Inflammatory macrophage treated with lipopolysaccharide for 4 hours (primary cell): ENCODE data around the gene SMTNL1.

Experiments used
- DNase-seq: peaks from one replicate; pipeline ENCODE4 v3.0.0-alpha.2; 2020

Gene SMTNL1, protein sequence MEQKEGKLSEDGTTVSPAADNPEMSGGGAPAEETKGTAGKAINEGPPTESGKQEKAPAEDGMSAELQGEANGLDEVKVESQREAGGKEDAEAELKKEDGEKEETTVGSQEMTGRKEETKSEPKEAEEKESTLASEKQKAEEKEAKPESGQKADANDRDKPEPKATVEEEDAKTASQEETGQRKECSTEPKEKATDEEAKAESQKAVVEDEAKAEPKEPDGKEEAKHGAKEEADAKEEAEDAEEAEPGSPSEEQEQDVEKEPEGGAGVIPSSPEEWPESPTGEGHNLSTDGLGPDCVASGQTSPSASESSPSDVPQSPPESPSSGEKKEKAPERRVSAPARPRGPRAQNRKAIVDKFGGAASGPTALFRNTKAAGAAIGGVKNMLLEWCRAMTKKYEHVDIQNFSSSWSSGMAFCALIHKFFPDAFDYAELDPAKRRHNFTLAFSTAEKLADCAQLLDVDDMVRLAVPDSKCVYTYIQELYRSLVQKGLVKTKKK

DNA sequence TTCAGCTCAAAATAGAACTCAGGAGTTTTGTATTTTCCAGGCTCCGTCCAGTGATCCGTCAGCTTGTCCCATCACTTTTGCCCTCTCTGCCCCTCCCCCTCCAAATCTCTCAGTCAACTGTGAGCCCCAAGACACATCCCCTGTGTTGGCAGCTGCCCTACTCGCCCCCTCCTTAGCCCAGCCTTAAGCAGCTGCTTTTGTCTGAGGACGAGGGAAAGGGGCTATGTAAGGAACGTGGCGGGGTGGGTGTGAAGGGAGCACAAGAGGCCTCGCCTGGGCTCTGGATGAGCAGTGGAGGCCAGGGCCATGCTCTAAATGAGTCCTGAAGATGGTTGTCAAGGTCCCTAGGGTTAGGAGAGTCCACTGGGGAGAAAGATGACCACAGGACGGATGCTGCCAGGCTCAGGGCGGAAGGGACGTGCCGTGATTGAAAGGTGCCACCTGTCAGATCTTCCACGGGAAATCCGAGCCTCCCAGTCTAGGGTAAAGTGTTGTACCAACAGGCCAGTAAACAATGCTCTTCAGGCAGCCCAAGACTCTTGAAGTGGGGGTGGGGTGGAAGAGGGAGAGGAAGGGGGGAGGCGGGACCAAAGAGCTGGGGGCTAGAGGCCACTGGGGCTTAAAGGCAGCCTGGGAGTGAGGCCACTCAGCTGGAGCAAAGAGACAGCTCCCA lies at the start of gene SMTNL1:
TSS of gene SMTNL1 (plus strand) at position 649 of the 673 bp plus-strand sequence. CDS start 5,048 bp downstream, outside the sequence.
- no peak for DNase-seq

DNA sequence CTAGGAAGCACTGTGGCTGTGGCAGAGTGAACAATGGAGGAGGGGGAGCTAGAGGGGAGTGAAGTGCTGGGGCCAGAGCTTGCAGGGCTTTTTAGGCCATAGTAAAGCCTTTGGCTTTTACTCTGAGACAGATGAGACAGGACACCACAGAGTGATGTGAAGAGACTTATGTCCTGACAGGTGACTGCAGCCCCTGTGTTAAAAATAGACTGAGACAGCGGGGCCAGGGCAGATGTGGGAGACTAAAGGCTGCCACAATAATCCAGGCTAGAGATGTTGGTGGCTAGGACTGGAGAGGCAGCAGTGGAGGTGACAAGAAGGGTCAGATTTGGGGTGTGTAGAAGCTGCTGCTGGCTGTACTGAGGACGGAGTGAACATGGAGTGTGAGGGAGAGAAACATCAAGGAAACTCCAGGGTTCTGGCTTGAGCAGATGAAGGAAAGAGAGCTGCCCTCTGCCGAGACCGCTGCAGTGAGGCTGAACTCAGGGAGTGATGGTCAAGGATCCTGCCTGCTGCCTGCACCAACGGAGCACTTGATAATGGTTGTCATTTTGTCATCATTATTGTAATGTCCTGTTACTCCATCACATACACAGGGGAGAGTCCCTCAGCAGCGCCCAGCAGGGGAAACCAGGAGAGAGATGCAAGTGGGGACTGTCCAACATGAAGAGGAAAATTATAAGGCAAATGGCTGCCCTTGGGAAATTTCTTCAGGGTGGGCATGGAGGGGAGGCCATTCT lies 49.3 kb upstream of the SMTNL1 start:
- DNase-seq: peak; percentile 30

DNA sequence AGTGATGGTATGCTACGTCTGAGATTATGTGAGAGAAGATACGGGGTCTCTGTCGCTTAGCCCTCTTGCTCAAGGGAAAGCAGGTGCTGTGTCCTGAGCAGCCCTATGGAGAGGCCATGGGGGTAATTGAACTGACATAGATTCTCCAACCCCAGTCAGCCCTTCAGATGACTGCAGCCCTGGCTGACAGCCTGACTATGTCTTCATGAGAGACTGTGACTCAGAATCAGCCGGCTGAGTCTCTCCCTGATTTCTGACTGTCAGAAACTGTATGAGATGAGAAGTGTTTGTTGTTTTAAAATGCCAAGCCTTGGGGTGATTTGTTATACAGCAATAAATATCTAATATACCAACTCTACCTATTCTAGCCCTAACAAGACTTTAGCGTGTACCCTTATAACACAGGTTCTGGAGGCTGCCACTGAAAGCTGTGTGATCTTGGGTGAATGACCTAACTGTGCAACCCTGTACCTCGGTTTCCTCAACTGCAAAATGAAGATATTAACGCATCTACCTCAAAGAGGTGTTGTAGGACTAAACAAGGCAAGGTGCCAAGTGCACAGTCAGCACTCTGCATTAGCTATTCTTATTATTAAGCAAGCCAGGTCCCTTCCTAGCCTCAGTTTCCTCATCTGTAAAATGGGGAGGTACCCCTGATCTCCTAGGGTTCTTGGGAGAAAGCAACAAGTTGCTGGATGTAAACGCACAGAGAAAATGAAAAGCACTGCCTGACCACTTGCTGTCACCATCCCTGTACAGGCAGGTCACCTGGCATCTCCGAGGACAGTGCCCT lies 46.7 kb upstream of the SMTNL1 start:
- peak; percentile 79 for DNase-seq

DNA sequence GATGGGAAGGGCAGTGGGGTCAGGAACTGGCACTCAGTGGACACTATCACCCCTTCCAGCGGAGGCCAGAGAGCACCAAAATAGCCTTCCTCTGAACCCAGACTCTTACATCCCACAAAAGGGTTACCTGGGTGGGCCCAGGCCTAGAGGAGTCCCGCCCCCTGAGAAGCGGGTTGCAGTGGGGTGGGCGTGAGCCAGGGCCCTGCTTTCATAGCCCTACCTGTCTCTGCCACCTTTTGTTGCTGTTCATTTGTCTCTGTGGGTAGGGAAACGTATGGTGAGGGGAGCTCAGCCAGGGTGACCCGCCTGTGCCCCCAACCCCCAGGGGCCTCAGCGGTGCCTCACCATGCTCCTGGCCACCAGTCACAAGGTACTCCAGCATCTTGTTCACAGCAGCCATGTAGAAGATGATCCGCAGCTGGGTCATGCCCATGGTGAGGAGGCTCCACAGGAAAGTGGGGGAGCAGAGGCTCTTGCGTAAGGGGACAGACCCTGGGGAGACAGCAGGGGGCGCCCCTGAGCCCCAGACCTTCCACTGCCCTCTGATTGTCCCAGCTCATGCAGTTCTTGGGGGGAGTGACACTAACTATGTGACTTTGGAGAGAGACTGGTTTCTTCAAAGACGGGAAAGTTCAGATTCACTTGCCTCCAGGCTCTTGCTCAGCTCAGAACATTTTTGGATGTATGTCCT lies 45.9 kb upstream of the SMTNL1 start:
- DNase-seq: peak; percentile 51

DNA sequence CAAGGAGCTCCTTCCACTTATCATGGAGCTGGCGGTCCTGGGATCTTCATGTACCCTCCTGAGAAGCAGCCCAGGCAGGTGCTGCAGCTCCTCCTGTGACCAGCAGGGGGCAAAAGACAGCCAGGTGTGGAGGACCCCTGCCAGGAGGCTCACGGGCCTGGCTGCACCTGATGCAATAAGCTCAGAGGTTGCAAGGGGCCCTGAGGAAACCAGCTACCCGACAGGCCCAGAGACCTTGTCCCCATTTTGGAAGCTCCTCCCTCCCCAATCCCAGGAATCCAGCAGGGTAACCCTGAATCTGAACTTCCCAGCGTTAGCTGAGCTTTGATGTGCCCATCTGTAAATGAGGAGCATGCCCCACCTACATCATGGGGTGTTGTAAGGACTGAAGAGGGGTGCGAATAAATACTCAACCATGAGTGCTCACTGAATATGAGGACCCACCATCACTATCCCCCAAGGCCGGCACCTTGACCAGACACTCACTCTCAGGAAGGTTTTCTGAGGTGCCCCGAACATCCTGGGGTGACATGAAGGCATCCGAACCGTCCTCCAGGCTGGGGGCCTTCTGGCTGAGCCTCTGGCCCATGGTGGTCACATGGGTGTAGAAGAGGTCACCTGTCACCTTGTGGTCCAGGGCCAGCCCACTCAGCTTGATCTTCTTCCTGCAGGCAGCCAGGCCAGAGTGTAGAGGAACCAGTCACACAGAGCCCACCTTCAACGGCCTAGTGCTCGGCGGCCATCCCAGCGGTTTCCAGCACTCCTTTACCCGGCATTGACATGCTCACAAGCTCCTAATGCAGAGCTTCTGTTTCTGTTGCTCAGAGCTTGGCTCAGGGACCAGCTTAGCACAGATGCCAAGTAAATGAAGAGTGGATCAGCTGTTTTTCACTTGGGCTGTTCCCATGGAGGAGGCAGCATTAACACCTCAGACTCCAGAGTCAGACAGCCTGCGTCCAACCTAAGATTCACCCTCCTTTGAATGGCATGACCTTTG lies 43.6 kb upstream of the SMTNL1 start:
- no peak for DNase-seq

DNA sequence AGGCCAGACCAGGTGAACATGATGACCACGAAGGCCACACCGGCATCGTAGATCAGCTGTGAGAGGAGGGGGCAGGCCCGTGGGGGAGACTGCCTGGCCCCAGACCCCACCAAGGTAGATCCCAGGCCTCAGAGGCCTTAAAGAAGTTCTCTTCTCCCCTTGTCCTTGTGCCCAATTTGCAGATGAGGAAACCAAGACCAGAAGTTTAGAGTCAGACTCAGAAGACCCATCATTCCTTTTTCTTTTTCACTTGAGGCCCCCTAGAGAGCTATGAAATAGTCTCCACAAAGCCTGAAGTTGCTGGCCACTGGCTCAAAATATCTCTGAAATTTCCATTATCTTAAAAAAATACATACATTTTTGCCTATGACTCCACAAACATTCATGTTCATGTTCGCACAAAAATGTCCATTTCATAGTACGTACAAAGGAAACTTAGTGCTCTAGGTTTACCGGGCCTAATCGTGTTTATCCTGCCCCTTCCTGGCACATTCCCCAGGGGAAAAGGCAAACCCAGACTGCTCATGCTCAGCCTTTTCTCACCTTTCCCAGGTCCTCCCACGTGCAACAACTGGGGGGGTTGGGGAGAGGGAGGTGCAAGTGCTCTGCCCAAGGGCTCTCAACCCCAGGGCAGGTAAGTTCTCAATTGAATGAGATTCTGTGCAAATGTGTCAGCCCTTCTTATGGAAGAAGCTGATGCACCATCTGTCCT lies 41.1 kb upstream of the SMTNL1 start:
- DNase-seq: no peak

DNA sequence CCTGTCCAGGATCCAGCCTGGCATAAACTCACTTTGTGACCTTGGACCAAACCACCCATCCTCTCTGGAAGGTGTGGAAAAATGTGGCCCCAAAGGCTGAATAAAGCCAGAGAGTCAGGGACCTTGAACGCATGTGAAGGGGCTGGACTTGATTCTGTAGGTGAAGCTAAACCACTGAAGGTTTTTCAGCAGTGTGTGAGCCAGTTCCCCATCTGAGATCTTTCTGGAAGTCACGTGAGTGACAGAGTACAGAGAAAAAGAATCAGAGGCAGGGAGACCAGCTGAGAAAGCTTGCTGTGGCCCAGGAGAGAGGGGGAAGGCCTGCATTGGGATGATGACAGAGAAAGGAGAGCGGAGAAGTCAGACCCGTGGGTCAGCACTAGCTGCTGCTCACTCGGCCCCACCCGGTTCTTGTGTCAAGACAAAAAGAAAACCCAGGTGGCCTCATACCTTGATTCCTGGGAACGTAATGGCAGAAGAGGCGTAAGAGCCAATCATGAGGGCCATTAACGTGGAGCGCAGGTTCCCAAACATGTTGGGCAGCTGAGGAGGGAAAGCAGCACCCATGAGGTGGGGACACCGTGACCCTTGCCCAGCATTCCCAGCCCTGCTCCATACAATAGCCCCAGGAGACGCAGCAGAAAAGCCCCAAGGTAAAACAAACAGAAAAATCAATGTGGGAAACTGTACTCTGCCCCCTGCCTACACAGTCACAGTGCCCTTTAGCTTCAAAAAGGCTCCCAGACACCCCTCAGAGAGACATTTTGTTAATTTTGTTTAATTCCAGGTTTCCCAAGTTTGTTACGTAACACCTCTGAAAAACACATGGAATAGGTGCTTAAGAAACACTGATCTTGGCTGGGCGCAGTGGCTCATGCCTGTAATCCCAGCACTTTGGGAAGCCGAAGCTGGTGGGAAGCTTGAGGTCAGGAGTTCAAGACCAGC lies 39.8 kb upstream of the SMTNL1 start:
- DNase-seq: no peak

DNA sequence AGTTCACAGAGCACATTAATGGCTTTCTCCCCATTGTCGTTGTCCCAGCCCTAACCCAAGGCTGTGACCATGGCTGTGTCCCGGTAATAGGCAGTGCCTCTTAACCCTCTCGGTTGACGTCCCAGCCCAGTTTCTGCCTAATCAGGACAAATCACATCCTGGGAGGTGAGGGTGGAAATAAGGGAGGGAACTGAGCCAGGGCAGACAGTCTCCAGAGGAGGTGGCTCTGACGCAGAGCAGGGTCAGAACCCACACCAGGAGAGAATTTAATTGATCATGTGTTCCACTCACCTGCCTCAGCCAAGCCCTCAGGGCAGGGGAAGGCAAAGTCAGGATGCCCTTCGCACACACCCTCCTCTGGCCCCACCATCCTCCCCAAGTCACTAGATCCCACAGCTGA lies 38.9 kb upstream of the SMTNL1 start:
- DNase-seq: no peak

DNA sequence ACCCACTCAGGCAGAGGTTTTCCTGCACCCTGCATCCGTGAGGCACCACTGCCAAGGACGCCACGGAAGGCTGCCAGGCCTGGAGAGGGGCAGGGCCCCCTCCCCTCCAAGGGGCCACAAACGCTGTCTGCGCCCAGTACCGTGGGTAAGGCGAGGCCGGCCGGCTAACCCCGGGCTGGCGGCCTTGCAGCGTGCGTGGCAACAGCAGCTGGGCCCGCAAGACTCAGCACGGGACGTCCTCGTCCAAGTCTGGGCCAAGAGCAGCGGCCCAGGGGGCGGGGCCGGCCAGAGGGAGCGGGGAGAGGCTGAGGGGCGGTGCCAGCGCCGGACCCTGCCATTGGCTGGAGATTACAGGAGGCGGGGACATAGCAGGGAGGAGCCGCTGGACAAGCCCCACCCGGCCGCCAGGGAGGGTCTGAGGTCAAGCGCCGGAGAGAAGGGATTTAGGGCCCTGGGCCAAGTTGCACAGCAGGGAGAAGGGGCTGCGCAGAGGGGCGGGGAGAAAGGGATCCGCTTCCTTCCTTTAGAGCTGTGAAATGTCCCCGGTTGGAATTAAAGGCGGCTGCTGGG lies 37.9 kb upstream of the SMTNL1 start:
- DNase-seq: peak; percentile 89

DNA sequence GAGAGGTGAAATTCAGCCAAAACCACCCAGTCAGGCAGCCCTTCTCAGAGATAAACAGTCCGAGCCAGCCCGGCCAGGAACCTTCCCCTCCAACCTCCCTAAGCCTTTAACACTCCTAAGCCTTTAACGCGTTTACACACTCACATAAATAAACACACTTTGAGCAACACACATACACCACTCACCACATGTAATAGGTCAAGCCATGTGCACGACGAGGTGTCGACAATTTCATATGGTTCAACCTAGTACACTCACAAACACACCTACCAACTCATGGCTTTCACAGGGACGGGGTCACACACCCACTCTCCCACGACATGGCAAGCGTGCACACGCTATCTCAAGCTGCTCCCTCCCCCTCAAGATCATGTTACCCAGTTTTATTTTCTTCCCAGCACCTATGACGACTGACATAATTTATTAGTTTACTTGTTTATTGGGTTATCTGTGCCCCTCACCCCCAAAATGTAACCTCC lies 37.4 kb upstream of the SMTNL1 start:
- no peak for DNase-seq

DNA sequence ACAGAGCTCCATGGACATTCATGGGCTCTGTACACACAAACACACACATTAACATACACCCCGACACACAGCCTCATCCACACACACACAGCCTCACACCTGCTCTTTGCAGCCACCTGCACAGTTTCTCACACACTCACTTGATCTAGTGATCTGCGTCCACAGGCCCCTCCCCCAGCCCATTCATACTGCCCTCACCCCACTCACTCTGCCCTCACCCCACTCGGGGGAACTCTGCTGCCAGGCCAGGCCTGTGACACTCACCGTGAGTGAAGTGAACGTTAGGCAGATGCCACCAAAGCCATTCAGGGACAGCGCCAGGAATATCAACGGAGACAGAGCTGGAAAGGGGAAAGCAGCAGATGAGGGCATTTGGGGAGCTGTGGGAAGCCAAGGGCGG lies 36.9 kb upstream of the SMTNL1 start:
- DNase-seq: no peak

DNA sequence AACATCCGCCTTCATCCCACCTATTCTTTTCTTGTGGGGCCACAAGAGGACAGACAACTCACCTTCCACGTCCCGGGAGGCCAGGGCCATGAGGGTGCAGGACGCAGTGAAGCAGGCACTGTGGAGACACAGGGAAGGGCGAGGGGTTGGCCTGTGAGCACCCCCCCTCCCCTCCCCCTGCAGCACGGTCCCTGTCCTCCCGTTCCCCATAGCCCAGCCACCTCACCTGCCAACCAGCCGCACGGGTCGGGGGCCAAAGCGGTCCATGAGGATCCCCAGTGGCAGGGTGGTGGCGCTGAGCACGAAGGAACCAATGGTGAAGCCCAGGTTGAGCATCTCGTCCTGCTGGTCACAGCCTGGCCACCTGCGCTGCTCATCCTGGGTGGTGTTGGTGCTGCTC lies 36.5 kb upstream of the SMTNL1 start:
- no peak for DNase-seq

DNA sequence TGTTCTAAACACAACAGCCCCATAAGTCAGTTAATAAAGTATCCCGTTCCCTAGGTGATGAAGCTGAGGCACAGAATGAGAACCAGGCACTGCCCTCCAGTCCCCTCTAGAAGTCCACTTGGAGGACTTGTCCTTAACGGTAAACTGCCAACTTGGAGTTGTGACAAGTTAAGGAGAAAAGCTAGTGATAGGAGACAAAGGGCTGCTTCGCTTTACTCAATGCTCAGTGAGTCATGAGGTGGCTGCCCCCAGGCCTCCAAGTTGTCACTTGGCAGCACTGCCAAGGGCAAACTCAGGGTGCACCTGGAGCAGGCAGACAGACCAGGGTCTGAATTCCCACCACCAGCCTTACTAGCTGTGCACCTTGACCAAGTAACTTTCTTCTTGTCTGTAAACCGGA lies 35.4 kb upstream of the SMTNL1 start:
- DNase-seq: no peak

DNA sequence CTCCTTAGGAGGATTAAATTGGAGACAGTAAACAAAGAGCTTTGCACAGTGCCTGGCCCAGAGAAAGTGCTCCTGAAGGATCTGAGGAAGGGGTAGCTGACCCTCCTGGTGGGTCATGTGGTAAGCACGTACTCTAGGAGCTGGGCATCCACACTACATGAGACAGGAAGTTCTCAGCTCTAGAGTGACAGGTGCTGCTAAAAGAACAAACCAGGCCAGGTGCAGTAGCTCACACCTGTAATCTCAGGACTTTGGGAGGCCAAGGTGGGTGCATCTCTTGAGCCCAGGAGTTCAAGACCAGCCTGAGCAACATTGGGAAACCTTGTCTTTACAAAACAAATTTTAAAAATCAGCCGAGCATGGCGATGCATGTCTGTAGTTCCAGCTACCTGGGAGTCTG lies 35.0 kb upstream of the SMTNL1 start:
- DNase-seq: no peak

DNA sequence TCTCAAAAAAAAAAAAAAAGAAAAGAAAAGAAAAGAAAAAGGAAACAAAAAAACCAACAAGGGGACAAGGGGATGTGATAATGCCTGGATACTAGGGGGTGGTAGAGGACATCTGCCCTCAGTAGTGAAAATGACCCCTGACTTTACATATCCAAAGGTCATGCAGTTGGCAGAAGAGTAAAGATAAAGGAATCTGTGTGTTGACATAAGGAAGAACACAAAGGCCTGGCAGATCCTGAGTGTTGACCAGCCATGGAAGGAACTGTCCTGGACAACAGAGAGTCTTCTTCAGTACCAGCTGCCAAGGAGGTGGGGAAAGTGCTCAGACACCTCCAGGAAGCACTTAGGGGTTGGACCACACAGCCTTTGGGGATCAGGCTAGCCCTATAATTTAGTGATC lies 34.5 kb upstream of the SMTNL1 start:
- no peak for DNase-seq

DNA sequence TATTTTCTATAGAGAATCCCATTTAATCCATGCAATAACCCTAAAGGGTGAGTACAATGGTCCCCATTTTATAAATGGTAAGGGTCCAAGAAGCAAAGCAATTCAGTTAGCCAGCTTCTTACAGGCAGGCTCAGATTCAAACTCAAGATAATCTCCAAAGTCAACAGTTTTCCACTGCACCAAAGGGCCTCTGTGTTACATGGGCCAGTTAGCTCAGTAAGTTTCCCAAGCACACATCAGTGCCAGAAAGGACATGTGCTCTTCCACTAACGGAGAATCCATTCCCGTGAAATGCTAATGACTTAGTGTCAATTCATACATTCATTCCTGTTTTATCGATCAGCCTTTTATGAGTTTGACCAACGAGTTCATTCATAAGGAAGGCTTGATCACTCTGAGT lies 32.9 kb upstream of the SMTNL1 start:
- no peak for DNase-seq

DNA sequence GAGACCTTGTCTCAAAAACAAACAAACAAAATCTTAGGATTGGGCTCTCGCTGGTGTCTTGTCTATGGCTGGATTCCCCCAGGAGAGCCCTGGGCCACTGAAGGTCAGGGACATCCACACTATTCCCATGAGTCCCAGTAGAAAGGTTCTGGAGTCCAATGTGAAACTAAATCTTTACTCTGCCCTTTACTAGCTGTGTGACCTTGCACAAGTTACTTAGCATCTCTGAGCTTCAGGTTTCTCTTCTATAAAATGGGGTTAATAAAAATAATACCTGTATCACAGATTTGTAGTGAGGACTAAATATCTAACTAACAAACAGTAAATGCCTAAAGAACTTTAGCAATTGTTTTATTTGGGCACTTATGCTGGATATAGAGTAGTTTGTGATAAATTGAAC lies 30.9 kb upstream of the SMTNL1 start:
- DNase-seq: no peak
